Tibial nerve (tissue), 4 donors: Measurements from ENCODE around the gene EPHA3. TPM values are rescaled to one million over a fixed set of nuclear protein-coding genes. Genes with fewer than 3 reads are reported as not detected.

Experiments
- DNase-seq, 2 donors: peaks; one replicate each; pipeline ENCODE4 v3.0.0-alpha.2; 2019; ENCODE audit warnings: low spot score in 2 of 2
- H3K27ac ChIP-seq, 4 donors: fragments of 200-600 bp; sonication (generic) in 3 of 4; one replicate each; pipeline ENCODE4 v1.5.1; 2017 to 2019; ENCODE audit warnings: mild to moderate bottlenecking in 1 of 4
- H3K27me3 ChIP-seq, 2 donors: fragments of 200-600 bp; sonication (generic) in 1 of 2; one replicate each; pipeline versions ENCODE4 v1.5.1 to v1.6.0; 2017 to 2019
- H3K36me3 ChIP-seq, 3 donors: fragments of 200-600 bp; sonication (generic); one replicate each; pipeline ENCODE4 v1.5.1; 2018 to 2019
- H3K4me1 ChIP-seq, 4 donors: fragments of 200-600 bp; sonication (generic) in 3 of 4; one replicate each; pipeline ENCODE4 v1.5.1; 2017 to 2019
- H3K4me3 ChIP-seq, 4 donors: fragments of 200-600 bp; sonication (generic) in 3 of 4; one replicate each; pipeline ENCODE4 v1.5.1; 2017 to 2019; ENCODE audit warnings: mild to moderate bottlenecking in 1 of 4, moderate library complexity in 1 of 4
- H3K9me3 ChIP-seq, 4 donors: fragments of 200-600 bp; sonication (generic) in 3 of 4; one replicate each; pipeline ENCODE4 v1.5.1; 2017 to 2019
- CTCF ChIP-seq, 5 experiments: fragments of 200-600 bp in 3 of 5; fragments of 450-650 bp in 2 of 5; sonication (generic) in 3 of 5; IDR thresholded peaks; one replicate each; pipeline ENCODE4 v1.5.1; 2016 to 2019; ENCODE audit warnings: antibody characterized with exemption in 5 of 5, mild to moderate bottlenecking in 3 of 5, moderate library complexity in 2 of 5
- EP300 ChIP-seq, 2 donors: sonication (generic); formaldehyde crosslinking; IDR thresholded peaks; one replicate each; pipeline ENCODE4 v1.6.1; 2017; ENCODE audit warnings: antibody characterized with exemption in 2 of 2, mild to moderate bottlenecking in 1 of 2
- POLR2A ChIP-seq, 2 donors: fragments of 450-650 bp; IDR thresholded peaks; one replicate each; pipeline ENCODE4 v1.6.1; 2017; ENCODE audit warnings: antibody characterized with exemption in 2 of 2, mild to moderate bottlenecking in 2 of 2, moderate library complexity in 2 of 2
- WGBS, 2 donors: methylation state at CpG; one replicate each; pipeline ENCODE4 v1.1.5; 2018; 5-methylcytosine and 5-hydroxymethylcytosine counted together
- total RNA-seq, 4 donors: library from RNA; depleted of rRNA; stranded (reverse); fragments of >200 nt; gene quantifications; one replicate each; pipeline ENCODE4 v1.1.0, GENCODE V29; 2016

Gene EPHA3
- total RNA-seq, 4 donors from 2014 or later = 6.1 to 20.1 (median 7.9) TPM

DNA sequence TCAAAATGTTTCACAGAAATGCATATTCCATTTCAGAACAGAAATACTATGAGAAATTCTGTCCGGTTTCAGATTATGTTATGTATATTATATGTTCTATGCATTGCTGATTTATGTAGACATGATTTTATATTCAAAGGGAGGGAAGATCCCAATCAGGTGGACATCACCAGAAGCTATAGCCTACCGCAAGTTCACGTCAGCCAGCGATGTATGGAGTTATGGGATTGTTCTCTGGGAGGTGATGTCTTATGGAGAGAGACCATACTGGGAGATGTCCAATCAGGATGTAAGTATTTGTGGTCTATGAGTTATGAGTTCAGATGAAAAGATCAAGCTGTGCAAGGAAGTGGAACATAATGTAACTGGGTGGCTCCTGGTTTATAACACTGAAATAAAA lies 341.7 kb downstream of the EPHA3 start:
- no peaks in the 10 kb centered on the region for H3K27me3 ChIP-seq
- H3K4me3 ChIP-seq = no peak overlapping the region
- no peaks in the 10 kb centered on the region for H3K36me3 ChIP-seq
- no peak overlapping the region for H3K27ac ChIP-seq
- no peaks in the 10 kb centered on the region for H3K9me3 ChIP-seq
- TF ChIP-seq CTCF (IDR thresholded peaks at IDR 0.05) (no peak), POLR2A (IDR thresholded peaks at IDR 0.05) (no peak), EP300 (IDR thresholded peaks at IDR 0.05) (no peak)
- no peak for DNase-seq
- 95 to 98% methylated on average over 4 of the region's 4 CpGs for WGBS, 2 donors
- no peaks in the 10 kb centered on the region for H3K4me1 ChIP-seq

GRCh38 chr3:89452066-89452465 lies 344.6 kb downstream of the EPHA3 start:
- 80 to 84% methylated on average over 2 of the region's 2 CpGs for WGBS, 2 donors
- Histone ChIP-seq H3K4me1 (no peaks in the 10 kb centered on the region), H3K9me3 (no peaks in the 10 kb centered on the region), H3K27ac (no peak overlapping the region), H3K4me3 (no peak overlapping the region), H3K27me3 (no peaks in the 10 kb centered on the region), H3K36me3 (no peaks in the 10 kb centered on the region)
- TF ChIP-seq POLR2A (IDR thresholded peaks at IDR 0.05) = no peak
- no peak for TF ChIP-seq EP300 (IDR thresholded peaks at IDR 0.05)
- no peak for TF ChIP-seq CTCF (IDR thresholded peaks at IDR 0.05)
- DNase-seq = no peak

DNA sequence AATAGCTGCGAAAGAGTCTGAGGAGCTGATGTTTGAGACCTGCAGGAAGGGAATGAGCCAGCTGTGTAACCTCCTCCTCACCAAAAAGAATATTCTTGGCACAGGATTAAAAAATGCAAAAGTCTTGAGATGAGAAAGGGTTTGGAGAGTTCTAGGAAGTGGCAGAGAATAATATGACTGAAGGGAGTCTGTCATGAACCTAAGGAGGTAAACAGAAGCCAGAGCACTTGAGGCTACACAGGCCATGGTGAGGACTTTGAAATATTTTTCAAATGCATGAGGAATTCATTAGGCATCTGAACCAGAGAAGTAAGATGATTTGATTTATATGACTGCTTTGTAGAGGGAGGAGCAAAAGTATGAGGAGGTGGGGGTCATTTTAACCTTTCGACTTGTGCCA lies 347.8 kb downstream of the EPHA3 start:
- H3K27me3 ChIP-seq = no peaks in the 10 kb centered on the region
- no peak for TF ChIP-seq CTCF (IDR thresholded peaks at IDR 0.05)
- TF ChIP-seq POLR2A (IDR thresholded peaks at IDR 0.05) = no peak
- no peak for TF ChIP-seq EP300 (IDR thresholded peaks at IDR 0.05)
- H3K9me3 ChIP-seq = no peaks in the 10 kb centered on the region
- no peak overlapping the region for H3K27ac ChIP-seq
- WGBS, 2 donors = 82 to 85% methylated on average over 2 of the region's 2 CpGs
- no peak for DNase-seq
- no peak overlapping the region for H3K4me3 ChIP-seq
- H3K4me1 ChIP-seq = no peaks in the 10 kb centered on the region
- no peaks in the 10 kb centered on the region for H3K36me3 ChIP-seq

- Histone ChIP-seq H3K27me3 (no peaks in the 10 kb centered on the region), H3K36me3 (no peaks in the 10 kb centered on the region), H3K27ac (no peak overlapping the region), H3K9me3 (no peaks in the 10 kb centered on the region), H3K4me3 (no peak overlapping the region), H3K4me1 (peaks cover 0 to 4% (median 0%) of the 10 kb centered on the region in 4 donors)
- no peak for DNase-seq
- TF ChIP-seq EP300 (IDR thresholded peaks at IDR 0.05) = no peak
- TF ChIP-seq POLR2A (IDR thresholded peaks at IDR 0.05) = no peak
- TF ChIP-seq CTCF (IDR thresholded peaks at IDR 0.05) = no peak
- WGBS, 2 donors = 39 to 41% methylated on average over 4 of the region's 4 CpGs
These were observed 360.5 kb downstream of the EPHA3 start for GRCh38 chr3:89467898-89468363.

DNA sequence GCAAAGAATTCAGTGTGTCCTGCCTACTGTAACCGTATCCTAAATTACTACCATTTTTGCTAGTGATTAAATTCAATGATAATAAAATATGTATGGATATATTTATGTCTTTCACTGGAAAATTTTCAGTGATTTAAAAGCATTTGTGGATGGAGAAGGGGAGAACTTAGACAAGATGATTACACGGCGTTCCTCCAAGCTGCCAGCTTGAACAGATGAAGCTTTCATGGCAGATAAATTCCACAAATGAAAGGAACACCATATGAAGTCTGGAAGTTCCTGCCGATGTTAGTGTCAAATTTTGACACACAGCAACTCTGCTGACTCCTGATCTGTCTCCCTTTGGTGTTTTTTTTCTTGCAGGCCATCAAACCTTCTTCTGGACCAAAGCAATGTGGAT lies 364.7 kb downstream of the EPHA3 start:
- no peak overlapping the region for H3K4me3 ChIP-seq
- TF ChIP-seq POLR2A (IDR thresholded peaks at IDR 0.05) (no peak), CTCF (IDR thresholded peaks at IDR 0.05) (no peak), EP300 (IDR thresholded peaks at IDR 0.05) (no peak)
- no peaks in the 10 kb centered on the region for H3K27me3 ChIP-seq
- H3K27ac ChIP-seq = no peak overlapping the region
- no peaks in the 10 kb centered on the region for H3K36me3 ChIP-seq
- WGBS, 2 donors = 63 to 79% methylated on average over 4 of the region's 4 CpGs
- peaks cover 0 to 4% (median 0%) of the 10 kb centered on the region in 4 donors for H3K4me1 ChIP-seq
- no peaks in the 10 kb centered on the region for H3K9me3 ChIP-seq
- no peak for DNase-seq
